ENCODE results near the gene MALSU1.

- TF ChIP-seq CTCF (IDR thresholded peaks at IDR 0.05): peak; percentile 49 to 56 (median 50)
- no peak for TF ChIP-seq EP300 (IDR thresholded peaks at IDR 0.05)
- no peak for TF ChIP-seq POLR2A (IDR thresholded peaks at IDR 0.05)
These were observed 21.7 kb upstream of the MALSU1 start for GRCh38 chr7:23277359-23277989.

All from ovary (tissue), 3 donors.